HG03342 (cell line): ENCODE results near the gene HGFAC.

Experiments used
- ATAC-seq: cut with Tn5 transposase; IDR thresholded peaks from one replicate; pipeline ENCODE4 v1.9.1; 2021; ENCODE audit warnings: mild to moderate bottlenecking, moderate library complexity; ENCODE audit not compliant: unreplicated experiment

HGFAC gene

DNA sequence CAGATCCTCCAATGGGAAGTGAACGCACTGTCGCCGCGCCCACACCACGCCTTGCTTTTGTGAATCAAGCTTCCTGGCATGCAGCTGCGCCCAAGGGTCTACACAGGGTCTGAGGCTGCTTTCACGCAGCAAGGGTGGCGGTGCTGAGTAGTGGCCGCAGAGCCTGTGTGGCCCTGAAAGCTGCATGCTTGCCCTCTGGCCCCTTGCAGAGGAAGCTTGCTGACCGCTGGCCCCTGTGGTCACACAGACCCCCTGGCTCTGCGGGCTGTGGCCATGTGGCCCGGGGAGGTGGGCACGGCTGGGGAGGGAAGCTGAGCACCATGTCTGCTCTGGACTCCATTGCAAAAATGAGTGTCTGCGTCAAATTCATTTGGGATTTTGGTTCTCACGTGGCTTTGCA is 30.1 kb downstream of the HGFAC start:
- ATAC-seq, result no peak

DNA sequence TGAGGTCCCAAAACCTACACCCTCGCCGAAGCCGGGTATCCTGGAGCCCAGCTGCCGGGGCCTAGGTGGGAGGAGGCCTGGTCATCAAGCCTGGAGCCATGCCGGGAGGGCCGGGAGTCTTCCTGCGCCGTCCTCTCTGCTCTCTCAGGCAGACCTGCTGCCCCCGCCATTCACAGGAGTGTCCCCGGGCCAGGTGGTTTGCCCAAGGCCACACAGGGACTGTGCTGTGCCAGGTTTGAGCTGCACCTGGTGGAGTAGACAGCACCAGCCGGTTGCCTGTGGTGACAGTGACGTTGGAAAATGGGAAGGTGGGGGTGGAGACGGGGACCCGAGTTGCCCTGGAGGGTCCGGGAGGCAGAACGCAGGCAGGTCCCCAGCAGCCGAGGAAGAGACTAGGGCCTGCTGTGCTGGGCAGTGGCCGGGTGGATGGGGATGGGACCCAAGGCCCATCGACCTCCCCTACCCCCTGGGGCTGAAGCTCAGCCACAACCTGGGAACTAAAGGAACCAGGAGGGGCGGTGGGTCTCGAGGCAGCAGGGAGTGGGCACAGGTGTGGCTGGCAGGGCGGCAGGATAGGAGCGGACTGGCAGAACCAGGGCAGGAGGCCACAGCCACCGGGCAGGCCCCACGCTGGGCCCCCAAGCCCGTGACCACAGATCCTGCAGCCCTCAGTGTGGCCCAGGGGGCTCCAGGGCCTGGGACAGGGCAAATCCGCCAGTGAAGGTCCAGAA is 30.8 kb downstream of the HGFAC start:
- ATAC-seq, result no peak

DNA sequence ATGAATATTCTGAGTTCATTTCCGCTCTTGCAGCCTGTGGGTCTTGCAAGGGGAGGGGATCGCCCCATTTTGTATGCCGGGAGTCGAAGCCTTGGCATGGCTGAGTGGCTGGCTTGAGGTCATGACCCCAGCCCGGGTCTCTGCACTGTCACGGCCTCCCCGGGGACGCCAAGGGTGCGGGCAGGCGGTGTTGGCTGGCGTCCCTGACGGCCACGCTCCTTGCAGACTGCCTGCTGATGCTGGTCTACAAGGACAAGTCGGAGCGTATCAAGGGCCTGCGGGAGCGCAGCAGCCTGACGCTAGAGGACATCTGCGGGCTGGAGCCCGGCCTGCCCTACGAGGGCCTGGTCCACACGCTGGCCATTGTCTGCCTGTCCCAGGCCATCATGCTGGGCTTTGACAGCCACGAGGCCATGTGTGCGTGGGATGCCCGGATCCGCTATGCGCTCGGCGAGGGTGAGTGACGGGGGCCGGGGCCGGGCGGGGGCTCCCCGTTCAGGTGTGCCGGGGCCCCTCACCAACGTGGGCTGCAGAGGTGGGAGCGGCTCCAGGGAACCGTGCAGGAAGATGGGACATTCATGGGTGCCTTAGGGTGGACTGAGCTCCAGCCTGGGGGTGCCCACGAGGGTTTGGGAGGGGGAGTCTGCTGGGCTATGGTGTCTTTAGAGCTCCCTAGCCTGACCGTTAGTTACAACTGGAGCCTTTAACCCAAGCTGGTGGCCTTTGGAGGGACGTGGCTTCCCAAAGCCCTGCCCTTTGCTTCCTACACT is 31.6 kb downstream of the HGFAC start:
- ATAC-seq, result no peak

DNA sequence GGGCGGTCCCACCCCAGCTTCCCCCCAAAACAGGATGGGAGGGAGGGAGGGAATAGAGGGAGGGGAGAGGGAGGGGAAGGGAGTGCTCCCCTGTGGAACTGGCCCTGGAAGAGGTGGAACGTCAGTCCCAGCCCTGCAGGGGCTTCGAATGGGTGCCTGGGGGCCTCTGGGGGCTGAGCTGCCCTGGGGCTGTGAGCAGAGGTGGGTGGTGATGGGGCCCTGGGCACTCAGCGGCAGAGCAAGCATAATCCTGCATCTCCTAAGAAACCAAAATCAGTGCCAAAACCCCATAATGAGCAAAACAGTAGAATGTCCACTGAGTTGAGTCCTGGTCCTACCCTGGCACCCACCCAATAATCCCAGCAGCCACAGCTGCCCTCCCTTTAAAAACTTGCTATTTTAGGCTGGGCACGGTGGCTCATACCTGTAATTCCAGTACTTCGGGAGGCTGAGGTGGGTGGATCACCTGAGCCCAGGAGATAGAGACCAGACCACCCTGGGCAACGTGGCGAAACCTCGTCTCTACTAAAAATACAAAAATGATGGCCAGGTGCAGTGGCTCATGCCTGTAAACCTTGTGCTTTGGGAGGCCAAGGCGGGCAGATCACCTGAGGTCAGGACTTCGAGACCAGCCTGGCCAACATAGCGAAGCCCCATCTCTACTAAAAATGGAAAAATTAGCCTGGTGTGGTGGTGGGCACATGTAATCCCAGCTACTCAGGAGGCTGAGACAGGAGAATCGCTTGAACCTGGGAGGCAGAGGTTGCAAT is 32.4 kb downstream of the HGFAC start:
- ATAC-seq, result no peak

DNA sequence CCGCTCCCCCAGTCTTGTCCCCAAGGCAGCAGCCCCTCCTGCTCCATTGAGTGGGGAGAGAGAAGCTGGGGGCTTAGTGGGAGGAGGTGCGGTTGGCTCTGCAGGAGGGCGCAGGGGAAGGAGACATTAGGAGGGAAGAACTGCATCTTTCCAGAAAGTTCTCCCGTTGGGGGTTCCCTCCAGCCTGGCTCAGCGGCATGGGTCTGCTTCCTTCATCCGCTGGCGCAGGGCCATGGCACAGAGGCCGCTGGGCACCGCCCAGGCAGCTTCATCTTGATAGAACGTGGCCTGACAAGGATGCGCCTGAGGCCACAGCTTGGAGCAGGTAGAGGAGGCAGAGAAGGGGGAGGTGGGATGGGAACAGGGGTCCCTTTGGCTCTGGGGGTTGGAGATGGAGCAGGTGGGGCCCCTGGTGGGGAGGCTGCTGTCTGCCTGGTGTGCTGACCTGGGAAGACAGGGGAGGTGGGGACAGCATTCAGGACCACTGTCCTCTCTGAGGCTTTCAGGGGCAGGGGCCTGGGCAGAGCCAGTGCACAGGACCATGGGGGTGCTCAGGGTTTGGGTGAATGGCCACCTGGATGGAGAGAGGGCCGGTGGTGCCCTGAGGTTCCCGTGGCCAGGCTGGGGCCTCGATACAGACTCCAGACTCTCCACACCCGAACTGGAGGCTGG is 33.4 kb downstream of the HGFAC start:
- no peak for ATAC-seq

DNA sequence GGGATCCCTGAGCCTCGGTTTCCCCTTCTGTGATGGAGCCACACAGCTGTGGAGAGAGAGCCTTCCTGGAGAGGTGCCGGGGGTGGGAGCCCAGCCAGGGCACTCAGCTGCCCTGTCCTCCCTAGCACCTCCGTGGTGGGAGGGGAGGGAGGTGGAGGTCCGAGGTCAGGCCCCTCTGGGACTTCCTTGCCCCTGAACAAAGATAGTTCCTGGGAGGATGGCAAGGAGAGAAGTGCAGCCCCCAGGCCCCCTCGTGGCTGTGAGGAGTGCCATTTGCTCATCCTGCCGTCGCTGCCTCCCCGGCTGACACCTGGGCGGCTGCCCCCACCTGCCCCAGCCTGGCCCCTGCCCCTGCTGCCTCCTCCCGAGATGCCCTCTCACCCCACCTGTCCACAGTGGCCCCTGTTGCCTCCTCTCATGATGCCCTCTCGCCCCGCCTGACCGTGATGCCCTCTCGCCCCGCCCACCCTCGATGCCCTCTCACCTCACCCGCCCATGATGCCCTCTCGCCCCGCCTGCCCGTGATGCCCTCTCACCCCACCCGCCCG is 34.0 kb downstream of the HGFAC start:
- ATAC-seq, result no peak

DNA sequence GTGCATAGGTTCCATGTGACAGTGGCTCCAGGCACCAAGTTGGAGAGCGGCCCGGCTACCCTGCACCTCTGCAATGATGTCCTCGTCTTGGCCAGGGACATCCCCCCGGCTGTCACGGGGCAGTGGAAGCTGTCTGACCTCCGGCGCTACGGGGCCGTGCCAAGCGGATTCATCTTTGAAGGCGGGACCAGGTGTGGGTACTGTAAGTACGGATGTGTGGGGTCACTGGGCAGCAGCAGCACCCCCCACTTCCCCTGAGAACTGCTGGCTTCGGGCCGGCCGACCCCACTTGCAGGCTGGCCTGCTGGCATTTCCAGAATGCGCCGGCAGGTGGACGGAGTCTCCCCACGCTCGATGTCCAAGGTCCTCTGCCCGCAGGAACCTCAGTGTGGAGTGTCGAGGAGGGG is 34.6 kb downstream of the HGFAC start:
- no peak for ATAC-seq

DNA sequence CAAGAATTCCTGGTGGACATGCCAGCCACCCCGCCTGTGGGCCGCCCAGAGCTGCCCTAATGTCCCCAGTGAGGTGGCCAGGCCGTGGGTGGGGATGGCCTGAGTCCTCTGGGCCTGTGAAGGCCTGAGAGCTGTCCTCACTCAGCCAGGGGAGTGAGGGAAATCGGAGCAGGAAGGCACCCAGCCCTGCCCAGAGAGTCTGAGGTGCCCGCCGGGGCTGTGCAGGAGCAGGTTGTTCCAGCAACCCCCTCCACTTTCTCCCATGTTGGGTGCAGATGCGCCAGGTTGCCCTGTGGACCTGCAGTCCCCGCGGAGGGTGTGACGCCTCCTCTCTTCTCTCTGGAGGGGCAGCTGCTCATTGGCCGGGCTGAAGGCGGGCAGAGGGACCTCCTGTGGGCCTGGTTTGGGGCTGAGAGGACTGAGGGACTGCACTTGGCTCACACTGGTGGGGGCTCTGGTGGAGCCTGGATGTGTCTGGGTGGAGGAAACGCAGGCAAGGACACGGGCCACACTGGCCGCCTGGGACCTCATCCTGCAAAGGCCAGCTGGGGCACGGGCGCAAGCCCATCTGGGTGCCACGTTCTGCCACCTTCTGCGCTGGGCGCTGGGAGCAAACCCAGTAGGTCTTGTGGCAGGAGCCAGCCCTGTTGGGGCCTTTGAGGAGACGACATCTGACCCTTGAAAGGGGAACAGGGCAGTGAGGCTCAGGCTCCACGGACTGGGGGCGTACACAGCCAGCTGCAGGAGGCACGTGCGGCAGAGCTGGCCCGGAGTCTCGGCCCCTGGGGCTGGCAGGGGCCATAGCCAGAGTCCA is 35.4 kb downstream of the HGFAC start:
- no peak for ATAC-seq

DNA sequence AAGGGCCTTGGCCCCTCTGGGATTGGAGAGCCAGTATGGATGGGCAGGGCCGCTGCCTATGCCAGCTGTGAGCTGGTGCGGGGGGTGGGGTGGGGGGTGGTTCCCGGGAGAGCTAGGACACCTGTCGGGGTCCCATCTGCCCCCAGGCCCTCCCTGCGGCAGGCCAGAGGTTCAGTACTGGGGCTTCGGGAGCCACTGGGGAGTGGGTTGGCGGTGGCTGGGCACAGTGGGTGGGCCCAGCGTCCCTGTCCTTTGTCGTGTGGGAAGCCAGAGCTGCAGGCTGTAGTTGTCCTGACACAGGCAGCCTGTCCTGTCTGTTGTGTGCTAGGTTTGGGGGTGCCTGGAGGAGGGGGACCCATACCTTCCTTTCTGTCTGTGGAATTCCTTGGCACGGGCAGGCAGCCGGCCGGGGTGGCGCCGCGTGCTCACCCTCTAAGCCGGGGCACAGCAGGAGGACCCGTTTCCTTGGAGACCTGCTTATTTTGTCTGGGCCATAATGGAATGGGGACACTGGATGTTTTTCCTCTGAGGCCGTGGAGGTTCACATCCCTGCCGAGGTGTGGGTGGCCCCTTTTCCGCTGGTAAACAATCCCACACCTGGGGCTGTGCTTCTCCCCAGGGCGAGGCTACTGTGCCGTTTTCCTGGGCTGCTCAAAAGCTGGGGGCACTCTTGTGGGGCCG is 36.1 kb downstream of the HGFAC start:
- ATAC-seq, result no peak

DNA sequence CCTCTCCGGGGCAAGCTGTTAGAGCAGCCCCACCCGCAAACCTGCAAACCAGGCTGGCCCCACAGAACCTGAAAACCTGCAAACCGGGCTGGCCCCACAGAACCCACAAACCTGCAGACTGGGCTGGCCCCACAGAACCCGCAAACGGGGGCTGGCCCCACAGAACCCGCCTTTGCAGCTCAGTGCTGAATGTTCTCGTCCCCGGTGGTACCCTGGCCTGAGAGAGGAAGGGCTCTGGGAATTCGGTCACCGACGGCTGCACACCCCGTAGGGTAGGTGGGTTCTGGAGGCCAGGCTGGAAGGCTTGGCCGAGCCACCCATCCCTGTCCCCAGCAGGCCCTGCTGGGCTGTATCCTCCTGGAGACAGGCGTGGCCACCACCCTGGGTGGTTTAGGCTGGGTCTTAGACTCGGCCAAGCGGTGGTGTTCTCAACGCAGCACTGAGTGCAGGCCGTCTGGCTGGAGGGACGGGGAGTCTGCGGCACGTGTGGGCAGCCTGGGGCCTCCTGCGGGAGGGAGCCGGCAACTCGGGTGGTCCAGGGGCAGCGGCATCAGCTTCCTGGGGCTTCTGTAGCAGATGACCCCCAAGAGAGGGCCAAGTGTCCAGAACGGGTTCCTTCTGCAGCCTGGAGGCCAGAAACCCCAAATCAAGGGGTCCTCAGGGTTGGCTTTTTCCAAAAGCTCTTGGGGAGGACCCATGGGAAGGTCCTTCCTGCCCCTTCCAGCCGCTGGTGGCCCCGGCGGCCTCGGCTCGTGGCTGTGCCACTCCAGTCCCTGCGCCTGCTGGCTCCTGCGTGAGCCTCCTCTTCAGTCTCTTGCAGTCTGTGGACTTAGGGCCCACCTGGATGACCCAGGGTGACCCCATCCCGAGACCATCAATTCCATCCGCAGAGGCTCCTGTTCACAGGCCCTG is 36.9 kb downstream of the HGFAC start:
- no peak for ATAC-seq

DNA sequence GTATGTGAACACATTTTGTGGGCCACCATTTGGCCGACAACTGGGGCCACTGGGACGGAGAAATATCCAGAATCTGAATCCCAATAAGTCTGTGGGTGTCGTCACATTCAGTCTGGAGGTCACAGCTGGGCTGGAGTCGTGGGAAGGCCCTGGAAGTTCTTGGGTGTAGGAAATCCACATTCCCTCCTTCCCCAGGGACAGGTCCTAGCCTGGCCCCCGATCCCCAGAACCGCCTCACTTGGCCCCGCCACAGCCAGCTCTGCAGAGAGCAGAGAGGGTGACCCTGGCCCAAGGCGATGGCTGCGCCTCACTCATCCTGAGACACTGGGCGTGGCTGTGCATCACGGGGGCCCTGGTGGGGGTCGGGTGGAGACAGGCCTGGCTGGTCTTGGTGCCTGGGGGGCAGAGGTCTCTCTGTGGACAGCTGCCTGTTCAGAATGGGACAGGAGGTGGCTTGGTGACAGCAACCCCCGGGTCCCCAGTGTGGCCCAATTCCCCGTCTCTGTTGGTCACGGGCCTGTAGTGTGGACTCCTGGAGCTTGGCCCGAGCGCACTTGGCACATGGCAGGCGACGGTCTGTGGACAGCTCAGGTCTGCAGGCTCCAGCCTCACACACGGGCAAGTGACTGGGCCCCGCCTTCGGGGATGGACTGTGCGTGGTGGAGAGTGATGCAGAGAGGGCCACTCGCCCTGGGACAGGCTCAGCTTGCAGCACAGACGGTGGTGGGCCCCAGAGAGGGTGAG is 37.8 kb downstream of the HGFAC start:
- ATAC-seq, result no peak

DNA sequence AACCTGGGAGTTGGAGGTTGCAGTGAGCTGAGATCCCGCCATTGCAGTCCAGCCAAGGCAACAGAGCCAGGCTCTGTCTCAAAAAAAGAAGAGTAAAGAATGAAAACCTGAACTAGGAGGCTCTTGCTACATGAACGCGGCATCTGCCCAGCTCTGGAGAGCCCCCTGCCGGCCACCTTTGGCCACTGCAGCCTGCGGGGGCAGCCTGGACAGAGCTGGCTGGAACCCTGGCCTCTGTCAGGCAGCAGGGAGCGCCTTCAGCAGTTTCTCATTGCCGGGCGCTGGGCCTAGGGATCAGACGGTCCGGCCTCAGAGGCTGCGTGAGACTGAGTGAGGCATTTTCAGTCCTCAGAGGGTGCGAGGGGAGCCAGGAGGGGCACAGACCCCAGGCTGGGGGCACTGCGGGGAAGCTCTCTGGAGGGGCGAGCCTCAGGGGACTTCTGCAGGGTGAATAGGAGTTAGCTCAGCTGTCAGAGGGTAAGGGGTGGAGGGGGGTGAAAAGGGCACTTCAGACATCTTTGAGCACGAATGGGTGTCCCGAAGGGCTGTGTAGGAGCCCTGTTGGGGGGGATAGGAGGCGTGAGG is 38.9 kb downstream of the HGFAC start:
- no peak for ATAC-seq

DNA sequence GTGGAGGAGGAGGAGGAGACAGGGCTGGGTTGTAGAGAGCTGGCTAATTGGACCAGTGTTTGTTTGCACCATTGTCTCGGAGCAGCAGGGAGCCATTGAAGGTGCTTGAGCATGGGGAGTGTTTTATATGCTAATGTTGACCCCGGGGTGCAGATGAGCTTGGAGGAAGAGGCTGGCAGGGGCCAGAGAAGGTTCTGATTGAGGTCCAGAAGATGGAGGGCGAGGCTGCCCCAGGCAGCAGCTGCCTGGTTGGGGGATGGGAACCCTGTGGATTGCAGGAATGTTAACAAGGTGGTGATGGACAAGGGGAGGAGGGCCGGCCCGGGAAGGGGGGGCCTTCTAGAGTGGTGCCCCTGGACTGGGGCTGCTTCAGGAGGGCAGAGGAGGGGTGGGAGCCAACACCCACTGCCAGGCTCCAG is 39.4 kb downstream of the HGFAC start:
- no peak for ATAC-seq

DNA sequence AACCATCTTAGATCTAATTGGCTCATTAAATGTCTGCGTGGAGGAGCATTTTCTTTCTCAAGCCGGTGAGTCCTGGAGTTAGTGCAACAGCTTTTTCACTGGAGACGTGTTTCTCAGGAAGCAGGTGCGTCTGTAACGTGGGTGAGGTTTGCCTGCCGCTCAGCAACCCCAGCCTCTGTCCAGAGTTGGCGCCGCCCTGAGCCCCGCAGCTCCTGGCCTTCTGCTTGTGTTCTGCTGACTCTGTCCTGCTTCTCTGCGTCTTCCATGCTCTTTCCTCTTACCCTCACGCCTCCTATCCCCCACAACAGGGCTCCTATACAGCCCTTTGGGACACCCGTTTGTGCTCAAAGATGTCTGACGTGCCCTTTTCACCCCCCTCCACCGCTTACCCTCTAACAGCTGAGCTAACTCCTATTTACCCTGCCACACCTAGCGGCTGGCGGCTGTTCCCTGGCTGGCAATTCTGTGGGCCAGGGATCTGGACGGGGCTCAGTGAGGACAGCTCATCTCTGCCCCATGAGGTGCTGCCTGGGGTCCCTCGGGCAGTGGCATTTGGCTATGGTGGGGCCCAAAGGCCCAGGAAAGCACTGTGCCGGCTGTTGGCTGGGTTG is 40.1 kb downstream of the HGFAC start:
- ATAC-seq, result no peak

DNA sequence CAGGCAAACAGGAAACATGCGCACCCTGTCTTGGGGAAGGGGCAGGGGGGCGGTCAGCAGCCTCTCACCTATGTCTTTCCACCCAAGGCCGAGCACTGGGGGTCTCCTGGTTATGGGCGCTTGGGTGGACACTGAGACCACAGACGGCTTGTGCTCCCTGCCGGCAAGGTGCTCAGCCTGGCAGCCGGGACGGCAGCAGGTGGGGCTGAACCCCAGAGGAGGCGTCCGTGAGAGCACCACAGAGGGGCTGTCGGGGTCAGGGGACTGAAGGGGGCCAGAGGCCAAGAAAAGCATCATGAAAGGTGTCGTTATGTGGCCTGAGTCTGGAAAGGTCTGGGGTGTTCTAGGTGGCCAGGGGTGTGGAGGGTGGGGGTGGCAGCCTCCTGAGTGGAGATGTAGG is 40.9 kb downstream of the HGFAC start:
- no peak for ATAC-seq

DNA sequence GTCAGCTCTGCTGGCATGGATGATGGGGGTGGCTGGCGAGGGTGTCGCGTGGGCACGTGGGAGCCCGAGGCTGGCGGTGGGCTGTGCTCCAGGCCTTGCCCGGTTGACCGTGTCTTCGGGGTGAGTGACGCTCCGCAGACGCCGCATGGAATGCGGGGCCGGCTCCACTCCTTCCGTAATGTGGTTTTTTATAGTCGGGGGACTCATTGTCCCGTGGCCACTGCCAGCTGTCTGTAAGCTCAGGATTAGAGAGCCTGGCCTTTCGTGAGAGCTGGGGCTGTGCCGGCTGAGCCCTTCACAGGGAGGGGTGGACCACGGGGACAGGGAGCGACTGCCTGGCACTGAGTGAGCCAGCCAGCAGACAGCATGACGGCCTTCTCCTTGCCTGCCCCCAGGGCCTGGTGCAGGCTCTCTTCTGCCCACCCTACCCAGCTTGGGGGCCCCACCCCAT is 41.7 kb downstream of the HGFAC start:
- no peak for ATAC-seq
